Activated T-helper 9 cell treated with anti-CD3 and anti-CD28 coated beads, Interleukin-2, amount 50 U/mL, for 16 hours (primary cell): ENCODE results near the gene IGFLR1.
"Not testable (repeated sequence)": the region's sequence is repeated elsewhere in the genome, so short reads cannot be mapped to it uniquely, and the experiment has no call there.

Experiments used
- DNase-seq: peaks from one replicate; pipeline ENCODE4 v3.0.0-alpha.2; 2020; ENCODE audit warnings: low read depth

The IGFLR1 gene

DNA sequence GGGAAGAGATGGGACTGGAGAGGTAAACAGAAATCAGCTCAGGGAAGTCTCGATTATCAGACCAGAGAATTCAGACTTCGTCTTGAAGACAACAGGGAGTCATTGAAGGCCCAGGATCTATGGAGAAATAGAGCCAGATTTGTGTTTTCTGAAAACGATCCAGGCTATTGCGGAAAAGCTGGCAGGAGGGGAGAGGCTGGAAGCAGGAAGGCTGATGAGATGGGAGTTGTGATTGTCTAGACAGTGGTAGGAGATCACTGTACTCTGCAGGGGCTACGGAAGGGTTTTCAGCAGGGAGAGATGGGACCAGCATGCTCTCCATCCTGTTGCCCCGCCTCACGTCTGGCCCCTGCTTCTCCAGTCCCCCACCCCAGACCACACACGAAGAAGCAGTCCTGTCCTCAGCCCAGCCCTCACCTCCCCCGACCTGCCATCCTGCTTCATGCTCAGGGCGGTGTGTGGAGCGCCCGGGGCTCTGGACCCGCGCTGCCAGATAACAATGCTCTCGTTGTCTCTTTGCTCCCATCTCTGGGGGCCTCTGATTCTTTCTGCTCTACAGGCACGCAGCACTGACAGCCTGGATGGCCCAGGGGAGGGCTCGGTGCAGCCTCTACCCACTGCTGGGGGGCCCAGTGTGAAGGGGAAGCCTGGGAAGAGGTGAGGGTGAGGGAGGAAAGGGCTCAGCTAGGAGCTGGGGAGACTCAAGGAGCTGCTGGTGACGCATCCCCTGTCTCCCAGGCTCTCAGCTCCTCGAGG is 35.0 kb upstream of the IGFLR1 start:
- DNase-seq, result no peak

DNA sequence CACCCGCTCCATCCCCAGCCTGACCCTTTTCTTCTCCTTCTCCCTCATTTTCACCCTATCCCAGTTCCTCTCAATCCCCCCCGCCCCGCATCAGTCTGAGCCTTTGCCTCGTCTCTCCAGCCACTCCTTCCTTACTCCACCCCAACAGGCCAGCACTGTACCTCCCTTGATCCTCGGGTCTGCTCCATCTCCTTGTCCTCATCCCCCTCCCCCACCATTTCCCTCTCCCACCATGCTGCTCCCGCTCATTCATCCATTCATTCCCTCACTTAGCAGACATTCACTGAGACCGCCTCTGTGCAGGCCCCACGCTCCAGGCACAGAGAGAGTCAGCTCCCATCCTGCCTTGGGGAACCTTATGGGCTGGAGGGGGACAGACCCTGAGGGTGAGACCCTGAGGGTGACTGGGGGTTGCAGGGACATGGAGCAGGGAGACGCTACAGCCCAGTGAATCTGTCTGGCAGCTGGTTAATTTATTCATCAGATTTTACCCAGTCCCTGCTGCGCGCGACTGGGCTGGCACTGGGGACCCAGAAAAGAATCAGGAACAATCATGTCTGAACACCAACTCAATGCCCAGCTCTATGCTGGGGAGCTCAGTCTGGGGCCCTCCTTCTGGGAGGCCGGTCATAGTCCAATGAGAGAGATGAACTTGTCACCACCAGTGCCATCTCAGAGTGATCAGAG is 34.0 kb upstream of the IGFLR1 start:
- DNase-seq, result no peak

DNA sequence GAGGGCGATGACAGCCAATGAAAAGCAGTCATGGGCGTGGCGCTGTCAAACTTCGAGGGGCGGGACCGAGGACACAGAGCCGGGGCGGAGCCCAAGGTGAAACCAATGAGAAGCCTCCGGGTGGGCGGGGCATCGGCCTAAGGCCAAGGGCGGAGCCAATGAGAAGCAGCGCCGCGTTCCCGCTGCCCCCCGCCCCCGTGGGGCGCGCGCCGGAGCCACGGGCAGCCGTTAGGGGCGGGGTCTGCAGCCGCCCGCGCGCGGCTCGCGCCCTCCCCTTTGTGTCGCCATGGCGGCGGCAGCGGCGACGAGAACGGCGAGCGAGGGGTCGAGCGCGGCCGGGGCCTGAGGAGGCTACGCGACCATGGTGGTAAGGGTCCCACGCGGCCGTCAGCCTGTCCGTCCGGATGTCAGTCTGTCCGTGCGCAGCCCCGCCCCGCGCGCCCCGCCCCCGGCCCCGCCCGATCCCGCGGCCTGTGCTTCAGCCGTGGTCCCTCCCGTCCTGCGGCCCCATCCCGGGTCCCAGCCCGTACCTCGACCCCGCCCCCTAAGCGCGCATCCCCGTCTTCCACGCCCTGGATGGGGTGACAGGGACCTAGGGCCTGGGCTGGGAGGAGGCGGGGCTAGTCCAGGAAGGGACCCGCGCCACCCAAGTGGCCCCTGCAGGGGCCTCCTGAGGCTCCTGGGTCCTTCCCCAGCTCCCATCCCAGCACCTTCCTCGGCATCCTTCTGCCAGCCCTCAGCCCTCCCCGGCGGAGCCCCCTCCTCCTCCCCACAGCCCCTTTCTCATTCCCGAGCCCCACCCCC is 33.2 kb upstream of the IGFLR1 start, which contains the start of gene ARHGAP33:
Gene ARHGAP33 (plus strand): TSS at position 267 of the 804 bp plus-strand sequence. CDS start 95 bp downstream, at position 362.
- DNase-seq, result peak; percentile 97

DNA sequence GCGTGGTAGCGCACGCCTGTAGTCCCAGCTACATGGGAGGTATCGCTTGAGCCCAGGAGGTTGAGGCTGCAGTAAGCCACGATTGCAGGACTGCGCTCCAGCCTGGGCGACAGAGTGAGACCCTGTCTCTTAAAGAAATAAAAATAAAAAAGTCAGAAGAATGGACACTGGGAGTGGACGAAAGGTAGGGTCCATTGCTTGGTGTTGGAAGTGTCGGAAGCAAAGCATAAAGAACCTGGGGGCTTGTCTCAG is 32.7 kb upstream of the IGFLR1 start:
- DNase-seq, result no peak

DNA sequence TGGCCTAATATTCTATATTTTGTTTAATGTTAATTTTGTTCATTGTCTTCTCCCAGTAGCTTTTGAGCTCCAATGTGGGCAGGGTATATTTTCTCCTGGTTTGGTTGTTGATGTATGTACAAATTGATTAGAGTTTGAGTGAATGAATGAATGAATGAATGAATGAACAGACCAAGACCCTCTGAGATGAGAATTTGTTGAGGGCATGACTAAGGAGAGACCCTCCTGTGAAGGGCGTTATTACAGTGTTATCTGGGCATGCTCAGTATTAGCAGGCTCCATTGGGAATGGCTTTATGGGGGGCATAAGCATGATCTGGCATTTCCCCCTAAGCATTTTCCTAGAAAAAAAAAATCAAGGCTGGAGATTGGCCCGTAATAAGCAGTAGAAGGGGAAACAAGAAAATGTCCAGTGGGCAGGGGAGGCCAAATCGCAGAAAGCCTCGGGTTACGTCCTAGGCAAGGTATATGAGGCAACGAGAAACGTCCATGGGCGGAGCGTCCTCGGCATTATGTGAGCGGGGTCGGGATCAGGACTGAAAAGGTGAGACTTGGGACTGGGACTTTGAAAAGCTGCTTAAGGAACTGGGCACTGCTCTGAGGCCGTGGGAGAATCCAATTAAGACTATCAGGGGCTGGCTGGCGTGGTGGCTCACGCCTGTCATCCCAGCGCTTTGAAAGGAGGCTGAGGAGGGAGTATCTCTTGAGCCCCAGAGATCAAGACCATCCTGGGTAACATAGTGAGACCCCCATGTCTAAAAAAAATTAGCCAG is 32.2 kb upstream of the IGFLR1 start:
- no peak for DNase-seq

DNA sequence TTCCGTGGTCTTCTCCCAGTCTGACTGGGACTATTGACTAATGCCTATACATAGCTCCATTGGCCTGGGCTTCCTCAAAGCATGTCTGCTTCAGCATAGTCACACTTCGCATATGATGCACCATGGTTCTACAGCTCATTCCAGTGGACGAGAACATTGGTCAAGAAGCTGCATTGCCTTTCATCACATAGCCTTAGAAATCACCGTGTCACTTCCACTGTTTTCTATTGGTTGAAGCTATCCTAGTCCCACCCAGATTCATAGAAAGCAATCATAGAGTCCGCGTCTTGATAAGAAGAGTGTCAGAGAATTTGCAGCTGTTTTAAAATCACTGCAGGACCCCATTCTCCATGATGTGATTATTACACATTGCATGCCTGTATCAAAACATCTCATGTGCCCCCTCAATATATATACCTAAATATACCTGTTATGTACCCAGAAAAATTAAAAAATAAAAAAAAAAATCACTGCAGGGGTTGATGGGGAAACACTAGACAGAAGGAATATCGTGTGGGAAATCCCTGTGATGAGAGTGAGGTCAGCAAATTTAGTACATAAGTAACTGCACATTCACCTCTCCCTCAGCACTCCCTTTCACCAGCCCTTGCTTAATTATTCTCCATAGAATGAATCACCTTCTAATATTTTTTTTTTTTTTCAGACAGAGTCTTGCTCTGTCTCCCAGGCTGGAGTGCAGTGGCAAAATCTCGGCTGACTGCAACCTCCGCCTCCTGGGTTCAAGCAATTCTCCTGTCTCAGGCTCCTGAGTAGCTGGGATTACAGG is 31.0 kb upstream of the IGFLR1 start:
- DNase-seq, result no peak

DNA sequence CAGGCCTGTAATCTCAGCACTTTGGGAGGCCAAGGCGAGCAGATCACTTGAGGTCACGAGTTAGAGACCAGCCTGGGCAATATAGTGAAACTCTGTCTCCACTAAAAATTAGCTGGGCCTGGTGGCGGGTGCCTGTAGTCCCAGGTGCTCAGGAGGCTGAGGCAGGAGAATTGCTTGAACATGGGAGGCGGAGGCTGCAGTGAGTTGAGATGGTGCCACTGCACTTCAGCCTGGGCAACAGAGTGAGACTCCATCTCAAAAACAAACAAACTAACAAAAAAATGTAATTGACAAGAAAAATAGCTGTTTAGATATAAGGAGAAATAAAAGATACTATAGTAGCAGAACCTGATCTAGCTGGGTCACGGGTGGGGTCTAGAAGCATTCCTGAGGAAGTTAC is 30.1 kb upstream of the IGFLR1 start:
- DNase-seq, result not testable (repeated sequence)

DNA sequence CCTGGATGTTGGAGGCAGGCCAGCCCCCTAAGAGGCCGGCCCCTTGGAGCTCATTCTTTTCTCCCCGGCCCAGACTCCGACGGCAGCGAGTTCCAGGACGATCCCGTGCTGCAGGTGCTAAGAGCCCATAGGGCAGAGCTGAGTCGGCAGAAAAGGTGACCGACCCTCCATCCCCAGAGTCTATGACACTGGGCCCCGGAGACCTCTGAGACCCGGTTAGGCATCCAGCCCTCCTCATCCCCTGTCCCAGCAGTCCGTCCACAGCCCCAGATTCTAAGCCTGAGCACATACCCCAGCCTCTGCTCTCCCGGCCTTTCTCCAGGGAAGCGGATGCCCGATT is 25.8 kb upstream of the IGFLR1 start:
- no peak for DNase-seq

DNA sequence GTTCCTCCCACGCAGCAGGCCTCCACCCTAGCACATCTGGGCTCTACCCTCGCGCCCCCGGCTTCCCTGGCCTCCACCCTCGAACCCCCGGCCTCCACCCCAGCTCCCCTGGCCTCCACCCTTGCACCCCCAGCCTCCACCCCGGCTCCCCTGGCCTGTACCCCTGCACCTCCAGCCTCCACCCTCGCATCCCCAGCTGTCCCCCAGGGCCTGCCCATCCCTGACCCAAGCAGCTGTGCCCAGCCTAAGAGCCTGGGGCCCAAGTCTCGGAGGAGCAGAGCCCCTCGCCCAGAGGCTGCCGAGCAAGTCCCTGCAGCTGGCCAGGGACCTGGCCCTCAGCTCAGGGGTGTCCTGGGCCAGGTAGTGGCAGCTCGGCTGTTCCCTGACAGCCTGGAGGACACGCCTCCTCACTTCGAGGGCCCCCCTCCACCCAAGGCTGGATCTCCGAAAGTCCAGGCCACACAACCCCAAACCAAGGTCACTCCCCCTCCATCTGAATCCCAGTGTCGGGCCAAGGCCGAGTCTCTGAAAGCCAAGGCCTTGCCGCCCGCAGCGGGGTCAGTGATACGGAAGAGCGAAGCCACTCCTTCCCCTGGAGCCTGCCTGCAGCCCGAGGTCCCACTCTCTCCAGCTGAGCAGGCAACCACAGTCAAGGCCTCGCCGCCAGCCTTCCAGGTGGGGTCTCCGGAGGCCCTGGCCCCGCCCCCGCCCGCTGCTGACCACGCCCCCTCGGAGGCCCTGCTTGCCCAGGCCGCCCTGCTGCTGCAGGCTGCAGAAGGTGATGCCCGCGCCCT is 25.2 kb upstream of the IGFLR1 start:
- DNase-seq, result no peak

DNA sequence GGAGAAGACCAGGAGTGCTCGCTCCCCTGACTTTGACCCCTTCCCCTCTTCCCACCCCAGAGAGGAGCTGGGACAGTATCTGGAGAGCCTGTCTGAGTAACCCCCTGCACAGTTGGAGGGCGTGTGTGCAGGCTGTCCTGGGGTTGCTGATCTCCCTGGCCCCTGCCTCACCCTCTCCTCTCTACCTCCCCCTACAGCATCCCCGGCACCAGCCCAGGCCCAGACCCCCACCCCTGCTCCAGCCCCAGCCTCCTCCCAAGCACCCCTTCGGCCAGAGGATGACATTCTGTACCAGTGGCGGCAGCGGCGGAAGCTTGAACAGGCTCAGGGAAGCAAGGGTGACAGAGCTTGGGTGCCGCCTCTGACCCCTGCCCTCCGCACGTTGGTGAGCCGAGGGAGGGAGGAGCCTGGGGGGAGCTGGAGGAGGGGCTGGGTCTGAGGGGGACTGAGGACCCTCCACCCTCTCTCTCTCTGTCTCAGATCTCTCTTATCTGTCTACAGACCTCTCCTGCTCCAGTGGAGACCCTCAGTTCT is 24.4 kb upstream of the IGFLR1 start:
- no peak for DNase-seq

DNA sequence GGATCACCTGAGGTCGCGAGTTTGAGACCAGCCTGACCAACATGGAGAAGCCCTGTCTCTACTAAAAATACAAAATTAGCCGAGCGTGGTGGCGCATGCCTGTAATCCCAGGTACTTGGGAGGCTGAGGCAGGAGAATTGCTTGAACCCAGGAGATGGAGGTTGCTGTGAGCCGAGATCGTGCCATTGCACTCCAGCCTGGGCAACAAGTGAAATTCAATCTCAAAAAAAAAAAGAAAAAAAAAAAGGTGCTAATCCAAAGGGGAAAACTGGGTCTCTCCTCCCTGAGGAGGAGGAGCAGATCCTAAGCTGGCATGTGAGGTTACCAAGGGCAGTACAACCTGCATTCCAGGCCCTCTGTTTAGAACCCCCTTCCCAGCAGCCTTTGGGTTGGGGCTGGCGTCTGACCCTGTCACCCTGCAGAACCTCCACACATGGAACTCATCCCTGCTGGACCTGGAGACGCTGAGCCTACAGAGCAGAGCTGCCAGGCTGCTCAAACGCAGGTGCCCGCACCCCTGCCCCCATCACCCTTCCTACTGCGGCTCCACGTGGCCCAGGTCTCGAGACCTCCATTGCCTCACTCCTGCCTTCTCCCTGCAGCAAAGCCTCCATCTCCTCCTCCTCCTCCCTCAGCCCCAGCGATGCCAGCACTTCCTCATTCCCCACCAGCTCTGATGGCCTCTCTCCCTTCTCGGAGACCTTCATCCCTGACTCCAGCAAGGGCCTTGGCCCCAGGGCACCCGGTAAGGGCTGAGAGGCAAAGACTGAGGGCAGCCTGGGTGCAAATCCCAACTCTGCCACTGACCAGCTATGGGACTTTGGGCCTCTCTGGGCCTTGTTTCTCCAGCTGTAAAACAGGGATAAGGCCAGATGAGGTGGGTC is 22.4 kb upstream of the IGFLR1 start:
- DNase-seq, result no peak

DNA sequence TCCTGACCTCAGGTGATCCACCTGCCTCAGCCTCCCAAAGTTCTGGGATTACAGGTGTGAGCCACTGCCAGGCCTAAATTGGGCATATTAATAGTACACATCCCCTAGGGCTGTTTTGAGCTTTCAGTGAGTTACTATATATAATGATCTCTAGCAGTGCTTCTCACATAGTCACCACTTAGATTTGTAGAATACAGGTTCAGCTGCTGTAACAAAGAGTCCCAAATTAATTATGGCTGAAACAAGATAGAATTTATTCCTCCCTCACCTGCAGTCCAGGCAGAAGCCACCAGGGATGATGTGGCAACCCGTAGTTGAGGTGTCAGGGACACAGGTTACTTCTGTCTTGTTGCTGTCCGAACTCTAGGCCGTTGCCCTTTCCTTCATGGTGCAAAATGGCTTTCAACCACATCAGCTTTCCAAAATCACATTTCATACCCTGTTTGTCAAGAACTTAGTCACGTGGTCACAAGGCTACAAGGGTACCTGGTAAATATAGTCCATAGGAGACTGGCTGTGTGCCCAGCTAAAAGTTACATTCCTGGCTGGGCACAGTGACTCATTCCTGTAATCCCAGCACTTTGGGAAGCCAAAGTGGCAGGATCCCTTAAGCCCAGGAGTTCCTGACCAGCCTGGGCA is 18.6 kb upstream of the IGFLR1 start:
- no peak for DNase-seq

DNA sequence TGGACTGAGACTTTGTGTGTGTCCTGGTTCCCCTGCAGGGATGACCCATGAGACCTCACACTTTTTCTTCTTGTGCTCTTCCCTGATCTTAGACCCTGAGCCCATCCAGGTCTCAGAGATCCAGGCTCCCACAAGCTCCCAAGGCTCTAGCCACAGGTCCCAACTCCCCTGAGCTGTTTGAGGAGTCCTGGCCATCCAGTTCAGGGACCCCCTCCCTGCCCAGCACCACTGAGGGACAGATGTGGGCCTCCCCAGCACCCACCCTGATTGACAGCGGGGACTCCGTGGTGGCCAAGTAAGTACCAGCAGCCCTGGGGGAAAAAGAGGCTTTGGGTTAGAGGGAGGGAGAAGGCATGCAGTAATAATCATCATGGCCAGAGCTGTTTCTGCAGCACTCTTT is 17.4 kb upstream of the IGFLR1 start:
- DNase-seq, result no peak

DNA sequence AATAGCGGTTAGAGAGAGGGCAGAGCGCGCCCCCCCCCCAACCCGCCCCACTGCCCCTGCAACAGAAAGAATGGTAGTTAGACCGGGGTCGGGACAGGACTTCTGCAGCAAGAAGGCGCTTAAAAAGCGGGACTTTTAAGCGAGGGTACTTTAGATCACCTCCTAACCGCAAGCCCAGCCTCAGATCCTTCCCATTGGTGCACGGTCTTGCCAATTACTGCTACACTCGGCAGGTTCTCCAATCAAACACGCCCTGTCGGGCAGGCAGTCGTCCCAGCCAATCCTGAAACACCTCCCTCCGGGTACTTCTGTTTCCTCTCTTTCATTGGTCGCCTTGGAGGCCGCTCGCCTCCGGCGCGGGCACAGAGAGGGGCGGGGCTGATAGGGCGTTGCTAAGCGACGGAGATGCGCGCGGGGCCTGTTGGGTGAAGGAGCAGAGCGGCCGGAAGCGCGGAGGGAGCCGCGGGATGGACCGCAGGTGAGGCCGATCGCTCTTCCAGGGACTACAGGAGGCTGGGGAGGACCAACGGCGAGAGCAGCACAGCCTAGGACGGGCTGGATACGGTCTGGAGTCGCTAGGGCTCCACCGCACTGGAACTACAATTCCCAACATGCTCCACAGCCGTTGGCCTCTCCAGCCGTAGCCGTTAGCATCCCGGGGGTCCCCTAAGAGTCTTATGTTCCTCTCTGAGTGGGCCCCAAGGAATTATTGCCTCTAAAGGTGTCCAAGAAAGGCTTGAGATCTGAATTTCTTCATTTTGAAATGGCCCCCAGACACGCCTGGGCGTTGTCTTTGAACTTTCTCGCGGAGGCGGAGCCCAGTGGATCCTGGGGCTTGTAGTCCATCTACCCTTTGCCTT is 15.7 kb upstream of the IGFLR1 start, which contains the start of gene PROSER3:
Gene PROSER3 (plus strand): TSS at position 428 of the 860 bp plus-strand sequence. CDS start 40 bp downstream, at position 468.
- DNase-seq, result peak; percentile 95

DNA sequence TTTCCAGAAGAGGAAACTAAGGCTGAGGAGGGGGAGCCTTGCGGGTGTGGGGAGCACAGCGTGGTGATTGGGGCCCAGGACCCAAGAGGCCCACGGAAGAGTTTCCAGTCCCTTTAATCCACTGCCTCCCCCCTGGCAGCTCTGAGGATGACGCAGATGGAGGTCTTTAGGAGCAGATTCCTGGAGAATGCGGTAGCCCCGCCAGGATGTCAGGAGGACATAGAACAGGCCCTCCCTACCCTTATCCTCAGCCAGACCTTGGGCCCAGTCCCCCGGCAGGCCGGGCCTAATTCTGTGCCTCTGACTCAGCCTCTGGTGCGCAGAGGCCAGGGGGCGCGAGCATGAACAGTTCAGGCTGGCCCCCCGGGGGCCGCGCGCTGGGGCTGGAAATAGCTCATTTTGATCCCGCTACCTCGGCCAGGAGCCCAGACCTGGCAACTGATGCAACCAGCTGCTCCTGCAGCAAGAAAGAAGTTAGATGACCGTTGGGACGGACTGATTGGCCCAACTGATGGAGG is 15.0 kb upstream of the IGFLR1 start:
- no peak for DNase-seq

DNA sequence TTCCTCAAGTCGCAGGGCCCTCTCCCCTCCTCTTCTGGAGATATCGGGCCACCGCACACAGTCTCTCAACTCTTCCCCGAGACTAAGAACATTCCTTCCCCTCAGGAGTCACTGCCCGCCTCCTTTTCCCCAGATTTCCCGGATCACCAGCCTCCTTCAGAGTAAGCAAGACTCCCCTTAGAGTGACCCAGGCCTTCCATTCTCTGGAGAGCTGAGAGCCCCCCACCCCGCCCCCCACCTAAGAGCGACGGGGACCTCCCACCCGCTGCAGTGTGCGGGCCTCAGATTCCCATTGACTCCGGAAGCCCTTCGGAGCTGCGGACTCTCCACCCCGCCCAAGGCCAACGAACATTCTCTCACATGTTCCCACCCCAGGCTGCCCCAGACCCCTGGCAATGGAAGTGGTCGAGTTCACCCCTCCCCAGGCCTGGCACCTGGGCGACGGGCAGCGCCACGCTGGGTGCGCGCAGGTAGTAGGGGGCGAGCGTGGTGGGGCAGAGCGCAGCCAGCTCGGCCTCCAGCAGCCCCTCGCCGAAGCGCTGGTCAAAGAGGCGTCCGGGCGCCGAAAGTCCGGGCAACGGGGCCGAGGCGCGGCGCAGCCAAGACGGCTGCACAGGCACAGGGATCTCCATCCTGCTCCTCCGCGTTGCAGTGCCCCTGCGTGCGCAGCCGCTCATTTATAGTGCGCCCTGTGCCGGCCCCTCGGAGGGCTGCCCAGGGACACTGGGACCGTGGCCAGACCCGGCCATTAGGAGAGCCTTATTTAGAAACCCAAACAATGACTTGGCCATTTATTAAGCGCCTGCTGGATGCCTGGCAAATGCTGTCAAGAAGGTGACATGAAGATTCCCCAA is 14.4 kb upstream of the IGFLR1 start, which contains the start of gene HSPB6:
Gene HSPB6 (minus strand): TSS at position 653 of the 854 bp plus-strand sequence. CDS start 21 bp downstream, at position 632.
- DNase-seq, result no peak
